HepG2 (cell line): ENCODE measurements around the gene CAMKV. TPM values are rescaled to one million over a fixed set of nuclear protein-coding genes. Genes with fewer than 3 reads are reported as not detected.

Experiments
- ARNT ChIP-seq: fragments of 450-650 bp; IDR thresholded peaks from 2 replicates; pipeline ENCODE4 v1.6.1; 2017
- CSRNP2 ChIP-seq: sonication (generic); formaldehyde crosslinking; conservative IDR thresholded peaks from 2 replicates; pipeline ENCODE4 v1.8.0; 2022; ENCODE audit warnings: low read depth, missing genetic modification reagents
- E2F1 ChIP-seq: sonication (generic); formaldehyde crosslinking; IDR thresholded peaks from 2 replicates; pipeline ENCODE4 v1.5.0; 2020; ENCODE audit warnings: missing genetic modification reagents
- ETV5 ChIP-seq: IDR thresholded peaks from 2 replicates; pipeline ENCODE4 v1.6.1; 2018; ENCODE audit warnings: missing biosample characterization, missing genetic modification reagents, inconsistent platforms, borderline replicate concordance
- FOXA3 ChIP-seq: IDR thresholded peaks from 2 replicates; pipeline ENCODE4 v1.6.1; 2016; ENCODE audit warnings: missing genetic modification reagents, missing compliant biosample characterization
- KAT8 ChIP-seq: IDR thresholded peaks from 2 replicates; pipeline ENCODE4 v1.6.1; 2016; ENCODE audit warnings: missing genetic modification reagents, missing compliant biosample characterization
- LBX2 ChIP-seq: sonication (generic); formaldehyde crosslinking; IDR thresholded peaks from 2 replicates; pipeline ENCODE4 v1.5.0; 2020; ENCODE audit warnings: missing genetic modification reagents, mild to moderate bottlenecking, borderline replicate concordance
- NFYB ChIP-seq: sonication (generic); formaldehyde crosslinking; IDR thresholded peaks from 2 replicates; pipeline ENCODE4 v1.4.0; 2020; ENCODE audit warnings: missing genetic modification reagents
- REPIN1 ChIP-seq: sonication (generic); formaldehyde crosslinking; IDR thresholded peaks from 2 replicates; pipeline ENCODE4 v1.8.0; 2022; ENCODE audit warnings: missing genetic modification reagents, low read depth, mild to moderate bottlenecking, borderline replicate concordance
- RXRB ChIP-seq: IDR thresholded peaks from 2 replicates; pipeline ENCODE4 v1.6.1; 2016; ENCODE audit warnings: borderline replicate concordance, missing genetic modification reagents, missing compliant biosample characterization
- SAFB2 ChIP-seq: sonication (generic); formaldehyde crosslinking; IDR thresholded peaks from 2 replicates; pipeline ENCODE4 v1.5.1; 2020; ENCODE audit warnings: missing genetic modification reagents, low read depth, mild to moderate bottlenecking, borderline replicate concordance
- TARDBP ChIP-seq: sonication (generic); formaldehyde crosslinking; IDR thresholded peaks from 2 replicates; pipeline ENCODE4 v1.8.0; 2022; ENCODE audit warnings: mild to moderate bottlenecking, missing genetic modification reagents
- ZBTB33 ChIP-seq: sonication (generic); formaldehyde crosslinking; IDR thresholded peaks from 2 replicates; pipeline ENCODE4 v1.4.0; 2020; ENCODE audit warnings: missing genetic modification reagents
- ZBTB38 ChIP-seq: sonication (generic); formaldehyde crosslinking; IDR thresholded peaks from 2 replicates; pipeline ENCODE4 v1.5.1; 2020; ENCODE audit warnings: mild to moderate bottlenecking, missing genetic modification reagents
- ZBTB39 ChIP-seq: sonication (generic); formaldehyde crosslinking; IDR thresholded peaks from 2 replicates; pipeline ENCODE4 v1.5.0; 2020; ENCODE audit warnings: missing genetic modification reagents
- ZNF136 ChIP-seq: sonication (generic); formaldehyde crosslinking; IDR thresholded peaks from 2 replicates; pipeline ENCODE4 v1.8.1; 2022; ENCODE audit warnings: low read depth, mild to moderate bottlenecking, moderate library complexity, missing genetic modification reagents
- ZNF331 ChIP-seq: sonication (generic); formaldehyde crosslinking; IDR thresholded peaks from 2 replicates; pipeline ENCODE4 v1.4.0; 2020; ENCODE audit warnings: missing genetic modification reagents
- ZNF501 ChIP-seq: sonication (generic); formaldehyde crosslinking; IDR thresholded peaks from 2 replicates; pipeline ENCODE4 v1.5.1; 2020; ENCODE audit warnings: mild to moderate bottlenecking, moderate library complexity, missing genetic modification reagents
- ZNF614 ChIP-seq: IDR thresholded peaks from 2 replicates; pipeline ENCODE4 v1.6.1; 2018; ENCODE audit warnings: missing biosample characterization, missing genetic modification reagents, inconsistent platforms, borderline replicate concordance
- ZNF784 ChIP-seq: sonication (generic); formaldehyde crosslinking; IDR thresholded peaks from 2 replicates; pipeline ENCODE4 v1.5.1; 2020; ENCODE audit warnings: missing genetic modification reagents, mild to moderate bottlenecking, borderline replicate concordance
- polyA plus RNA-seq, 8 experiments: library from polyadenylated mRNA; depleted of rRNA in 3 of 8; stranded (reverse) in 7 of 8; unstranded in 1 of 8; fragments of >200 nt; fragmentation: Illumina TruSeq in 4 of 8; extraction: Trizol in 4 of 8; gene quantifications; 2 replicates each; pipeline versions ENCODE4 v1.2.1 to v1.2.3, GENCODE V29; 2011 to 2016; ENCODE audit warnings: low read depth in 4 of 8, missing spikeins in 1 of 8, mixed read lengths in 1 of 8; ENCODE audit not compliant: insufficient read depth in 1 of 8
- total RNA-seq, 5 experiments: library from RNA; depleted of rRNA; stranded (reverse); fragments of >200 nt; fragmentation: Illumina TruSeq; extraction: Trizol; gene quantifications; 2 replicates each; pipeline ENCODE4 v1.2.3, GENCODE V29; 2016; ENCODE audit warnings: low read depth in 1 of 5

The CAMKV gene
- total and polyA plus RNA-seq, 2 of the 13 experiments (the other 11 are each of a cell fraction or from before 2014, with no cell fraction given), result 0.13 to 0.15 TPM

GRCh38 chr3:49903451-49904424, 34.0 kb upstream of the CAMKV start, which contains the start of gene MST1R (continued):
- TF ChIP-seq ZBTB39 (CRISPR knock-in tag) (no peak), RXRB (CRISPR knock-in tag) (no peak), CSRNP2 (CRISPR knock-in tag) (no peak), REPIN1 (CRISPR knock-in tag) (no peak), ETV5 (peak; percentile 59; the same call in 1 of the 2 replicates), TARDBP (CRISPR knock-in tag) (no peak), ZBTB38 (CRISPR knock-in tag) (no peak; the same call in 1 of the 2 replicates), SAFB2 (CRISPR knock-in tag) (no peak), ZNF501 (CRISPR knock-in tag) (peak; percentile 74; the same call in 1 of the 2 replicates), ARNT (no peak), ZNF331 (CRISPR knock-in tag) (no peak), ZNF784 (CRISPR knock-in tag) (no peak), NFYB (no peak), ZNF614 (CRISPR knock-in tag) (no peak), FOXA3 (CRISPR knock-in tag) (no peak), ZNF136 (CRISPR knock-in tag) (no peak), E2F1 (CRISPR knock-in tag) (no peak), KAT8 (CRISPR knock-in tag) (0 out of 2 replicates have a peak, but pooled peaks have one; percentile 31), ZBTB33 (peak; percentile 92), LBX2 (CRISPR knock-in tag) (no peak)
